22Rv1 (cell line): ENCODE results near the gene SLCO3A1.

Source experiments
- CTCF ChIP-seq: fragments of 450-650 bp; IDR thresholded peaks from 2 replicates; pipeline ENCODE4 v1.5.1; 2017; ENCODE audit warnings: mild to moderate bottlenecking
- ZFX ChIP-seq: fragments of 450-650 bp; IDR thresholded peaks from 2 replicates; pipeline ENCODE4 v1.6.1; 2017; ENCODE audit warnings: antibody characterized with exemption, borderline replicate concordance

GRCh38 chr15:91872356-91873137, 19.0 kb downstream of the SLCO3A1 start:
- TF ChIP-seq CTCF (no peak), ZFX (no peak)
